HUES6 (cell line): ENCODE results near the gene CCDC188.

Source experiments
- H3K27ac ChIP-seq: 2 replicates; pipeline ENCODE4 v1.7.0; 2013; ENCODE audit warnings: low read depth, mild to moderate bottlenecking, low read length, inconsistent platforms
- H3K27me3 ChIP-seq: 2 replicates; pipeline ENCODE4 v1.6.1; 2013; ENCODE audit warnings: low read length; ENCODE audit not compliant: control insufficient read depth, insufficient read depth
- H3K36me3 ChIP-seq: 2 replicates; pipeline ENCODE4 v1.6.1; 2013; ENCODE audit warnings: low read length; ENCODE audit not compliant: control insufficient read depth, insufficient read depth
- H3K4me1 ChIP-seq: 2 replicates; pipeline ENCODE4 v1.6.1; 2013; ENCODE audit warnings: low read length; ENCODE audit not compliant: control insufficient read depth, insufficient read depth
- H3K4me3 ChIP-seq: 2 replicates; pipeline ENCODE4 v1.5.1; 2013; ENCODE audit warnings: low read depth, low read length
- H3K9ac ChIP-seq: one replicate; pipeline ENCODE4 v1.6.1; 2013; ENCODE audit warnings: mild to moderate bottlenecking, low read length
- H3K9me3 ChIP-seq: 2 replicates; pipeline ENCODE4 v1.6.1; 2013; ENCODE audit warnings: low read depth, low read length; ENCODE audit not compliant: control insufficient read depth, insufficient read depth

CCDC188 gene

GRCh38 chr22:20192293-20192971 is 41.6 kb upstream of the CCDC188 start:
- Histone ChIP-seq H3K36me3 (no peaks in the 10 kb centered on the region), H3K4me1 (no peaks in the 10 kb centered on the region), H3K9ac (no peak overlapping the region), H3K27ac (no peak overlapping the region), H3K4me3 (no peak overlapping the region), H3K9me3 (no peaks in the 10 kb centered on the region), H3K27me3 (peaks cover 11% of the 10 kb centered on the region; the same call in 1 of the 2 replicates)

GRCh38 chr22:20191803-20192202 is 40.9 kb upstream of the CCDC188 start:
- H3K4me3 ChIP-seq, result no peak overlapping the region
- no peak overlapping the region for H3K27ac ChIP-seq
- H3K9ac ChIP-seq, result no peak overlapping the region
- H3K4me1 ChIP-seq, result no peaks in the 10 kb centered on the region
- no peaks in the 10 kb centered on the region for H3K9me3 ChIP-seq
- H3K27me3 ChIP-seq, result peaks cover 9% of the 10 kb centered on the region; the same call in 1 of the 2 replicates
- no peaks in the 10 kb centered on the region for H3K36me3 ChIP-seq

- Histone ChIP-seq H3K9me3 (no peaks in the 10 kb centered on the region), H3K27me3 (peaks cover 5% of the 10 kb centered on the region; the same call in 1 of the 2 replicates), H3K9ac (no peak overlapping the region), H3K4me3 (no peak overlapping the region), H3K36me3 (no peaks in the 10 kb centered on the region), H3K27ac (no peak overlapping the region), H3K4me1 (no peaks in the 10 kb centered on the region)
These were observed 40.2 kb upstream of the CCDC188 start for GRCh38 chr22:20191000-20191515.

DNA sequence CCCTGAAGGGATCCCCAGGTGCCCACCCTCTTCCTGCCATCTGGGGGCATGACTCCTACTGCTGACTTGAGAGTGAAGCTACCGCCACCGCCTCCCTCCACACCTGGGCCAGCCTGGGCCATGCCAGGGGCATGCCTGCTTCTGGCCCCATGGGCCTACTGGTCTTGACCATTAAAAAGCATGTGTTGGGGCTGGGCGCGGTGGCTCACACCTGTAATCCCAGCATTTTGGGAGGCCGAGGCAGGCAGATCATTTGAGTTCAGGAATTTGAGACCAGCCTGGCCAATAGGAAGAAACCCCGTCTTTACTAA is 37.7 kb upstream of the CCDC188 start:
- Histone ChIP-seq H3K27ac (no peak overlapping the region), H3K36me3 (no peaks in the 10 kb centered on the region), H3K4me3 (no peak overlapping the region), H3K9ac (no peak overlapping the region), H3K27me3 (peaks cover 5% of the 10 kb centered on the region; the same call in 1 of the 2 replicates), H3K4me1 (no peaks in the 10 kb centered on the region), H3K9me3 (no peaks in the 10 kb centered on the region)

GRCh38 chr22:20187777-20188566 is 37.1 kb upstream of the CCDC188 start:
- H3K27ac ChIP-seq, result no peak overlapping the region
- H3K36me3 ChIP-seq, result no peaks in the 10 kb centered on the region
- H3K27me3 ChIP-seq, result peaks cover 5% of the 10 kb centered on the region; the same call in 1 of the 2 replicates
- no peaks in the 10 kb centered on the region for H3K4me1 ChIP-seq
- no peak overlapping the region for H3K4me3 ChIP-seq
- H3K9me3 ChIP-seq, result no peaks in the 10 kb centered on the region
- H3K9ac ChIP-seq, result no peak overlapping the region

DNA sequence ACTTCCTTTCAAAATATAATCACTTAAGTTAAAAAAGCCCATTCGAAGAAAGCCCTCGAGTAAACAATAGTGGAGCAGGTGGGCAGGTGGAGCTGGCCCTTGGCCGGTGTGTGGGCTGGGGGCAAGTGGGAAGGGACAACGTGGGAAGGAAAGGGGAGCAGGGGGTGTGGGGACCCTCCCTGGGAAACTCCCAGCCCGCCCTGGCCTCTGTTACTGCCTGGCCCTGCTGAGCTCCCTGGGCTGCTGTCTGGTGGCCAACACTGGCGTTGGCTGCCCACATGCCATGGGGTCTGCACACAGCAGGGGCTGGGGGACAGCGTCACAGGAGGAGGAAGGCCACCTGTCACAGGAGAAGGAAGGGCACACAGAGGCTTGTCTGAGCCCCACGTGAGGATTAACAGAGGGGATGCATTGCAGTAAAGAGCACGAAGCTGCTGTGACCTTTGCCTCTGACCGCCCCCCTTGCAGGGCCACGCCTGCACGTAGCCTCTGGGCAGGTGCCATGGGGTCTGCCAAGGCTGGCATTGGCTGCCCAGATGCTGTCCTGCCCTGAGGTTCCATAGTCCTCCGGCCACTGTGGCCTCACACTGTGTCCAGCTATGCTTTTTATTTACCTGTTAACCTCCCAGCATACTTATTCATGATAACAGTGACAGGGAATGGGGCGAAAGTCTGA is 36.2 kb upstream of the CCDC188 start:
- H3K9ac ChIP-seq, result no peak overlapping the region

GRCh38 chr22:20186183-20186870 is 35.5 kb upstream of the CCDC188 start:
- no peak overlapping the region for H3K4me3 ChIP-seq
- H3K9me3 ChIP-seq, result no peaks in the 10 kb centered on the region
- H3K4me1 ChIP-seq, result no peaks in the 10 kb centered on the region
- H3K9ac ChIP-seq, result no peak overlapping the region
- H3K27ac ChIP-seq, result no peak overlapping the region
- peaks cover 5% of the 10 kb centered on the region; the same call in 1 of the 2 replicates for H3K27me3 ChIP-seq
- no peaks in the 10 kb centered on the region for H3K36me3 ChIP-seq

More for the DNA sequence above, 36.2 kb upstream of the CCDC188 start:
- Histone ChIP-seq H3K27ac (no peak overlapping the region), H3K9me3 (no peaks in the 10 kb centered on the region), H3K4me1 (no peaks in the 10 kb centered on the region), H3K27me3 (peaks cover 5% of the 10 kb centered on the region; the same call in 1 of the 2 replicates), H3K36me3 (no peaks in the 10 kb centered on the region), H3K4me3 (no peak overlapping the region)

- Histone ChIP-seq H3K9me3 (no peaks in the 10 kb centered on the region), H3K27me3 (no peaks in the 10 kb centered on the region; the same call in 1 of the 2 replicates), H3K9ac (no peak overlapping the region), H3K4me1 (no peaks in the 10 kb centered on the region), H3K4me3 (no peak overlapping the region), H3K36me3 (no peaks in the 10 kb centered on the region), H3K27ac (no peak overlapping the region)
These were observed 34.9 kb upstream of the CCDC188 start for GRCh38 chr22:20185750-20186149.

DNA sequence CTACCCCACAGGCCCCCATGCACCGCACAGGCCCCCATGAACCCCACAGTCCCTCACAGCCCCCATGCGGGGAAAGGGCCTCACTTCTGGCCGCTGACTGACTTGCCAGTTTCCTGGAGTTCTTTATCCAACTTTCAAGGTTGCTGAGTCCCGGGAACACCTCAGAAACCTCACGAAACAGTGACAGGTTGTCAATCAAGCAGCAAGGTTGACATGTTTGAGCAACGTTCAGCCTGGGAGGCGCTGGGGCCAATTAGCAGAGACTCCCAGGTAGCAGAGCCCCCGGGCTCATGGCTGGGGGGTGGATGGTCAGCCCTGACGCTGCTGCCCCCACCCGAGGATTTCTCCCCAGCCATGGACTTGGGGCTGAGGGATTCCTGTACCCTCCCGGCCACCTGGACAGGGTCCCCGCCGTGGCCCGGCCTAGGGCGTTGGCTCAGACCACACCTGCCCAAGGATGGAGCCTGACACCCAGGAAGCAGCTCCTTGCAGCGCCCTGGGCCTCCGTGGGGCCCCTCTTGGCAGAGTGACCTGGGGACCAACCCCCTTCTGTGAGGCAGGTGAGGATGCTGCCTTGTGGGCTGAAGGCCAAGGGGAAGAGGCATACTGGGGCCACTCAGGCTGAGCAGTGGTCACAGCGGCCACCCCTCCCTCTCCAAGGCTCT is 33.8 kb upstream of the CCDC188 start:
- H3K9ac ChIP-seq, result no peak overlapping the region
- H3K4me3 ChIP-seq, result no peak overlapping the region

DNA sequence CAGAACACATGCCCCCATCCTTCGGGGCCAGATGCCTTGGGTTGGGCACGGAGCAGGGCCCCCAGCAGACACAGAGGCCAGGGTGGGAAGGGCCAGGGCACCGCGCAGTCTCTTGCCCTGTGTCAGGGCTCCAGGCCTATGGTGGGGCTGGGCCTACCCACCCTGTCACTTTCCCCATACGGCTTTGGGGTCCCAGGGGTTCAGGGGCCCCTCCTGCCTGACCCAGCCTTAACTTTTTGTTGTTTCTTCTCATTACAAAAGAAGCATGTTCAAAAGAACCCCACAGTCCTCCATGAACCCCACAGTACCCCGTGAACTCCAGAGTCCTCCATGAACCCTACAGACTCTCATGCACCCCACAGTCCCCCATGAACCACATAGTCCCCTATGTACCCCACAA is 33.0 kb upstream of the CCDC188 start:
- no peaks in the 10 kb centered on the region for H3K36me3 ChIP-seq
- H3K4me1 ChIP-seq, result no peaks in the 10 kb centered on the region
- H3K9ac ChIP-seq, result no peak overlapping the region

More for the DNA sequence above, 33.8 kb upstream of the CCDC188 start:
- Histone ChIP-seq H3K4me1 (no peaks in the 10 kb centered on the region), H3K9me3 (no peaks in the 10 kb centered on the region), H3K27ac (no peak overlapping the region), H3K36me3 (no peaks in the 10 kb centered on the region), H3K27me3 (no peaks in the 10 kb centered on the region; the same call in 1 of the 2 replicates)

More for the DNA sequence above, 33.0 kb upstream of the CCDC188 start:
- Histone ChIP-seq H3K9me3 (no peaks in the 10 kb centered on the region), H3K4me3 (no peak overlapping the region), H3K27me3 (no peaks in the 10 kb centered on the region; the same call in 1 of the 2 replicates), H3K27ac (no peak overlapping the region)
